NCI-H1417 (cell line): ENCODE measurements around the gene RMRP.
A peak's percentile ranks its signal among the peaks of the same experiment; 100 is the strongest.
"Not testable (repeated sequence)": the region's sequence is repeated elsewhere in the genome, so short reads cannot be mapped to it uniquely, and the experiment has no call there.

Source experiments
- DNase-seq, 3 experiments: peaks; one replicate each; lab custom pipeline; 2025; lab: John Stamatoyannopoulos, UW

Gene RMRP

DNA sequence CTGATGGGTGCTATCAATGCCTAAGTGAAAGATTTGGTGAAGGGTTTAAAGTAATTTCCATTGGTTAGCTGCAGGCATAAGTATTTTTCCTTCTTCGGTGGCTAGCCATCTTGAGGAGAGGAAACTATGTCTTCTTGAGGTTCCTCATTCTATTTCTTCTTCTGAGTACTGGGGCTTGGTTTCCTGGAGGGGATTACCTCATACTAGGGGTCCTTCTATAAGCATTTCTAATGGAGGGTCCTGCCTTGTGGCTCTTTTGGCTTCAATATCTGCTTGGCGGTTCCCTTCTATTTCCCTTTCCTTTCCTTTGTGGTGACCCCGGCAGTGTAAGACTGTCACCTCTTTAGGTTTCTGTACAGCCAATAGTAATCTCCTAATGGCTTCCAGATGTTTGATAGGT is 16.3 kb downstream of the RMRP start:
- not testable (repeated sequence) for DNase-seq

DNA sequence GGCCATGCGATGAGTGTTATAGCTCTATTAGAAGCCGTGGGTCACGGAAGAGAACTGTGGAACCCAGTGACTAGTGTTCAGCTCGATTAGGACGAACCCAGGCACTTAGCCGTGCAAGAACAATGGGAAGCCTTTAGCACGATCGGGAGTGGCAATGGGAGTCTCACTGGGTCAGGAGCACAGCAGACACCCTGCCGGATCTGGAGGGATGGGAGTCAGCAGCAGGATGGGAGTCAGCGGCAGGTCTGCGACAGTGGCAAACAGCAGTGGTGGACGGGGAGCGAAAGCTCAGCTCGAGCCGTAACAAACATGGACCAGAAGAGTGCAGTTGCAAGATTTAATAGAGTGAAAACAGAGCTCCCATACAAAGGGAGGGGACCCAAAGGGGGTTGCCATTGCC is 17.4 kb downstream of the RMRP start:
- not testable (repeated sequence) for DNase-seq

DNA sequence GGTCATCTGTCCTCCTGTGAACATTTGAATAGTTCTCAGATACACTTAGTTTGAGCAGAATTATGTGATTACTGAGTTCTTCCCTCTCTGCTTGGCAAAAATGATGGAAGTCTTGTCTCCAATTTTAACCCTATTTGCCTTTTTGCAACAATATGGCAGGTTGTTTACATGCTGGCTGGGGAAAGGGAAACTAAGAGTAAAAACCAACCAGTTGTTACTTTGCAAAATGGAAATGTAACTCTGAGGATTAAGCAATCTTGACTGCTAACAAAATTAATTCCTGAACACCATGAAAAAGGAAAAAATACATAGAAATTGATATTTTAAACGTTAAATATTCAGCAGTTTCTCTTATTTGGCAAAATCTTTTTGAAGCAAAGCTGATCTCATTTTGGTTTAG is 18.2 kb downstream of the RMRP start:
- DNase-seq, result no peak

DNA sequence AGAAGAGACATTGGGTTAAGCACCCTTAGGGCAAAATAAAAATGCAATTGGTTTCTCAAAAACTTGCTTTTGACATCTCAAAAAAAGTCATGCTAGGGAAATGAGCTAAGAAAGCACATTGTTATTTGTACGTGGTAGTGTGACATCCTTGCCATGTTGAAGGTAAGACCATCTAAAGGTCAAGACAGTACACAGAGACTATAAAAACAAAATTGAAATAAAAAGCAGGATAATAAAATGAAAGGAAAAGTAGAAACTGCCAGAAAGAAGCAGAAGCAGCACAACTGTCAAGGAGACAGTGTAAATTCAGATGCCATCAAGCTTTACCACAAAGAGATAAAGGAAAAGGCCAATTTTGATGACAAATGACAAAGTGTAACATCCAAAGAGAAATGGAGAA is 18.6 kb downstream of the RMRP start:
- not testable (repeated sequence) for DNase-seq

DNA sequence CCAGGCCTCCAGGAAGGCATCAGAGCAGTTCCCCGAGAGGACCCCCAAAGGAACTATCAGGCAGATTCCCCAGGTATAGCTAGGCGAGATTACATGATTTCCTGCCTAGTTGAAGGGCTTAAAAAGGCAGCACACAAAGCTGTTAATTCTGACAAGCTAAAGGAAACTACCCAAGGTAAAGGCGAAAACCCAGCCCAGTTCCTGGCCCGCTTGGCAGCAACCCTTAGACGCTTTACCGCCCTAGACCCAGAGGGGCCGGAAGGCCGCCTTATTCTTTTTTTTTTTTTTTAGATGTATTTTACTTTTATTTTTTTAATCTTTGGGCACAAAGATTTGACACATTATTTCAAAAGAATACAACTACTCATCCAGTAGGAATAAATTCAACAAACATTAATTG is 19.1 kb downstream of the RMRP start:
- not testable (repeated sequence) for DNase-seq

DNA sequence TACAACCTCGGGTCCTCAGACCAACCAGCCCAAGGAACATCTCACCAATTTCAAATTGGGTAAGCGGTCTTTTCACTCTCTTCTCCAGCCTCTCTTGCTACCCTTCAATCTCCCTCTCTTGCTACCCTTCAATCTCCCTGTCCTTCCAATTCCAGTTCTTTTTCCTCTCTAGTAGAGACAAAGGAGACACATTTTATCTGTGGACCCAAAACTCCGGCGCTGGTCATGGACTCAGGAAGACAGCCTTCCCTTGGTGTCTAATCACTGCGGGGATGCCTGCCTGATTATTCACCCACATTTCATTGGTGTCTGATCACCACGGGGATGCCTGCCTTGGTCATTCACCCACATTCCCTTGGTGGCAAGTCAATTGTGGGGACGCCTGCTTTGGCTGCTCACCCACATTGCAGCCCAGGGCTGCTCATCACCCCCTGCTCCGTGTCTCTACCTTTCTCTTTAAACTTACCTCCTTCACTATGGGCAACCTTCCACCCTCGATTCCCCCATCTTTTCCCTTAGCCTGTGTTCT is 20.3 kb downstream of the RMRP start:
- not testable (repeated sequence) for DNase-seq

DNA sequence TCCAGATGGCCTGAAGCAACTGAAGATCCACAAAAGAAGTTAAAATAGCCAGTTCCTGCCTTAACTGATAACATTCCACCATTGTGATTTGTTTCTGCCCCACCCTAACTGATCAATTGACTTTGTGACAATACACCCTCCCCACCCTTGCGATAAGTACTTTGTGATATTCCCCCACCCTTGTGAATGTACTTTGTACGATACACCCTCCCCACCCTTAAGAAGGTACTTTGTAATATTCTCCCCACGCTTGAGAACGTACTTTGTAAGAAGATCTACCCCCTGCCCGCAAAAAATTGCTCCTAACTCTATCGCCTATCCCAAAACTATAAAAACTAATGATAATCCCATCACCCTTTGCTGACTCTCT is 21.0 kb downstream of the RMRP start:
- DNase-seq, result not testable (repeated sequence)

DNA sequence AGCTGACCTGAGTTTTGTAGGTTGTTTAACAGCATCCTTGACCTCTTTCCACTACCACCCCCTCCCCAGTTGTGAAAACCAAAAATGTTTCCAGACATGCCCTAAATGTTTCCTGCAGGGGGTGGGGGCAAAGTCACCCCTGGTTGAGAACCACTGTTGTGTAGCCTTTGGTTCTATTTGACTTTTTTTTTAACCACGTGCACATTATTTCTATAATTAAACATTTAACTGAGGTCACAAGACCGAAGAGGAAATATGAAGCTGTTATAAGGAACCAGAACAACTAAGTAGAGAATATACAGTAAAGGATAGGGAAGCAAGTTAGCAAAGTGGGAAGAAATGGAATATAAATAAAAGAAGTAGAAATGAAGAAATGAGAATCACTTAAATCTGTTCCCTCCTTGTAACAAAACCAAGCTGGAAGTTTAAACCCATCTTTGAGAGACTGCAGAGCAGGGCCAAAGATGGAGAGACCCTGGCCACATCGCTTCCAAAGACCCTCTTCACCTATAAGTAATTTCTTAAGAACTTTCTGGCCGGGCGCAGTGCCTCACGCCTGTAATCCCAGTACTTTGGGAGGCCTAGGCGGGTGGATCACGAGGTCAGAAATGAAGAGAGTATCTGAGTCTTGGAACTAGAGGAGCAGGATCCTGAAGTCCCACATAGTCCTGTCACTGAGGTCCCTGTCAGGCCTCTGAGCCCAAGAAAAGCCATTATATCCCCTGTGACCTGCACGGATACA is 21.5 kb downstream of the RMRP start:
- DNase-seq, result no peak

DNA sequence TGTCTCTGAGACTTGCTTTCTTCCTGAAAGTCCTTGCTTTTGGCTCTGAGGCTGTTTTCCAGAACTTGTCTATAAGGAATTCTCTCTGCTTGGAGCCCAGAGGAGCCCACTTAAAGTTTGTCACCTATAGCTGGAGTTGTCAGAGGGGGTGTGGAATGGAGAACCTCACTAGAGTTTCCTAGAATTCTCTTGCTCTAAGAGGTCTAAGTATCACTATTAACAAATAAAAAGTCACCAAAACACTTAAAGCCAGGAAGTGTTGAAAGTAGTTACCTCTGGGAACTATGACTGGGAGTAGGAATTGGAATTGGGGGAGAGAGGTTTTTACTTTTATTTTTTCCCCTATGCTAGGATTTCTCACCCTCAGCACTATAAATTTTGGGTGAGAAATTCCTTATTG is 22.1 kb downstream of the RMRP start:
- no peak for DNase-seq

DNA sequence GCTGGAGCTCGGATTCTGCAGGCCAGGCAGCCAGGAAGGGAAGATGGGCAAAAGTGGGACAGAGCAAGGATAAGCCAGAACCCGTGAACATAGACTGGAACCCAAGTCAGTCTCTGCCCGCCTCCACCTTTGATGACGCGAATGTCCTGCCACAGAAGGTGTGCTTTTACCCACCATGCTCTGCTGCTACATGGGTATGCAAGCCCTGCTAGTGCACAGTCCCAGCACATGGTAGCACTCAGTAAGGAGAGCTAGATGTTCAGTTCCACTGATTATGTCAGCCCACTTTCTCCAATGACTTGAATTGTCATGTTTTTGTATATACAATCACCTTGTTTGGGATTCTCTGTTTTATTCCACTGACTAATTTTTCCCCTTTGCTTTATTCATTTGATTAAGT is 28.2 kb downstream of the RMRP start:
- no peak for DNase-seq

DNA sequence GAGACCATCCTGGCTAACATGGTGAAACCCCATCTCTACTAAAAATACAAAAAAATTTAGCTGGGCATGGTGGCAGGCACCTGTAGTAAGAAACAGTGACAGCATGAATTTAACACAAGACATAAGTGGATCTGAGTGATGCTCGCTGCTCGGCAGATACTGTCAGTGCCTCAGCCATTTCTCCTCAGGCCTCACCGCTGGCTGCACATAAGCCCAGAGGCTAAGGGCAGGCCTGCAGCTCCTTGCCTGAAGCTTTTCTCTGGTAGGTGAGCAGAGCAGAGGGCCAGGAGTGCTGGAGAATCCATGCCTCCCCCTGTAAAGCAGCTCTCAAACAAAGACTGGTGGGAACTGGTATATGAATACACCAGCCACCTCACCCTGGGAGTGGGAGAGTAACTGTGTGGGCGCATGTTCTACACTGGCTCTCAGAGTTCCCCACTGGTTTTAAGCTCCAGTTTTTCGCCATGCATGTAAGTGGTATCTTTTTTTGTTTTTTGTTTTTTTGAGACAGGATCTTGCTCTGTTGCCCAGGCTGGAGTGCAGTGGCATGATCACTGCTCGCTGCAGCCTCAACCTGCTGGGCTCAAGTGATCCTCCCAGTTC is 29.3 kb downstream of the RMRP start:
- DNase-seq, result no peak

DNA sequence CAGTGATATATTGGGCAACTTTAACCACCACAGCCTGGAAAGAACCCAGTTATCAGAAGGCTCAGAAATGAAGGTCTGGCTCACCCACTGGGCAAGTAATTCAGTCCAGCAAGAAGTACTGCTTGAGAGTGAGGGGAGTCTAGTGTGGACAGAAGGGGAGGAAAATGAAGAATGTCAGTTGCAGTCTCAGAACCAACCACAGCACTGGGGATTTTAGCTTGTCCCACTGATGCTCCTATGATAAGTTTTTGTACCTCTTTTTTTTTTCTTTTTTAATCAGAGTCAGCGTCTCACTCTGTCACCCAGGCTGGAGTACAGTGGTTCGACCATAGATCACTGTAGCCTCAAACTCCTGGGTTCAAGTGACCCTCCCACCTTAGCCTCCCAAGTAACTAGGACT is 30.2 kb downstream of the RMRP start:
- DNase-seq, result no peak

DNA sequence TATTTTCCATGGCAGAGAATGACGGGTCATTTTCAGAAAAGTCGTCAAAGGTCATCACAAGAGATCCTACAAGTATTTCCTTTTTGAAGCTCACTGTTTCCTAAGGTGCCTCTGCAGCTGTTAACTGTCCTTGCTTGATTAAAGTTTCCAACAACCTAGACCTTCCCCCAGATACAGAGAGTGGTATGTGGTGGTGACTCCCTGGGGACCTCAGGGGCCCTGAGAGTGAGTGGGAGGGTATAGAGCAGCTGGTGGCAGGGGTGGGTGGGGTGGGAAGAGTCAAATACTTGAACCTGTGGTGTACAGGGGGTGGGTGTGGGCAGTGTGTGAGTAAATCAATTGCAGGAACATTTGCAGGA is 38.0 kb downstream of the RMRP start:
- DNase-seq, result no peak

DNA sequence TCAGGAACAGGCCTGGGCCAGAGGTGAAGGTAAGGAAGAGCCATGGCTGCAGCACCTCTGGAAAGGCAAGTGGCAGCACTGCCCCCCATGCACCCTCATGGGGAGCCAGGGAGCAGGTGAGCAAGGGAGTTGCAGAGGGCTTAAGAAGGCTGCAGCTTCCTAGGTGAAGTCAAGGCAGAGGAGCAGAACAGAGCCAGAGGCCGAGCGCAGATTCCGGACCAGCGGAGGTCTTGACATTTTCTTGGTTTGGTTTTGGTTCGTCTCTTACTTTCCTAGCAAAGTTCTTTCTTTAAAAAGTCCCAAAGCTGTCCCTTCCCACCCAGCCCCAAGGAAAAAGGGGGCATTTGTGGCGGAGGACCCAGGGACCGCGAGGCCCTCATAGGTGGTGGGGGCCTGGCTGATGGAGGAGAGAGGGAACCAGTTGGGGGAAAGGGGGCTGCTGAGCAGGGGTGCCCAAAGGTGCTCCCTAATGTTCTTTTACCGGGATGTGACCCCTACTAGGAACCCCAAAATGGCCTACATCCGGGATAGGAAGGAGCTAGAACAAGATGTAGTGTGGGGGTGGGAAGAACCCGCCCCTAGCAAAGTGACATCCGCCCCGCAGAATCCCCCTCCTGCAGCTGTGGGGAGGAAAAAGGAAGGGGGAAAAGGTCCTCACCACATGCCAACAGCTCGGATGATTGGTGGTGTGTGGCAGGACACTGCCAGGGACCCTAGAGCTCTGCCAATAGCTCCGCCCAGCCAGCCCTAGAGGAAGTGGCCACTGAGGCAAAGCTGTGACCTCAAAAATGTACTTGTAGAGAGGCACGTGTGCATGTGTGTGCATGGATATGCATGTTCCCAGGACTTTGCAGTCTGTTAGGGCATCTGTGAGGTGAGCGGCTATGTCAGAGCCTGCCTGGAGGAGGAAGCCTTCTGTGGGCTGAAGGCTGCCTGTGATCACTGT is 38.7 kb downstream of the RMRP start:
- DNase-seq, result no peak

DNA sequence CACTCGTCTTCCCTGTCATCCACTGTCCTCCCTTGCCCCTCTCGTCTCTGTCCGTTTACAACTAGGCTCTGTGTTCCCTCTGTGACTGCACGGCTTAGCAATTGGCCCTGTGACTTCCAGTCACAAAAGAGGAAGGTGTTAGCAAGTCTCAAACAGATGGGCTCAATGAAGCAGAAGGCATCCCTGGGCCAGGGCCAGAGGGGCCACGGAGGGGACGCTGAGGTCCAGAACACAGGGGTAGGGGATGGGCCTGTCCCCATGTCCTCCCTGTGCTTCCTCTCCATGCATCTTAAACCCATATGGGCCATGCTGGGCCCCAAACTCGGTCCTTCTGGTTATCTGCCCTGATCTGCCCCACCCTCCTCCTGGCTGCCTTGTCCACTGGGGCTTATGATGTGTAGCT is 39.5 kb downstream of the RMRP start, which contains the start of gene CD72:
Gene CD72 (minus strand): TSS at position 89 of the 403 bp plus-strand sequence. CDS start 110 bp downstream, outside the sequence.
- no peak for DNase-seq

DNA sequence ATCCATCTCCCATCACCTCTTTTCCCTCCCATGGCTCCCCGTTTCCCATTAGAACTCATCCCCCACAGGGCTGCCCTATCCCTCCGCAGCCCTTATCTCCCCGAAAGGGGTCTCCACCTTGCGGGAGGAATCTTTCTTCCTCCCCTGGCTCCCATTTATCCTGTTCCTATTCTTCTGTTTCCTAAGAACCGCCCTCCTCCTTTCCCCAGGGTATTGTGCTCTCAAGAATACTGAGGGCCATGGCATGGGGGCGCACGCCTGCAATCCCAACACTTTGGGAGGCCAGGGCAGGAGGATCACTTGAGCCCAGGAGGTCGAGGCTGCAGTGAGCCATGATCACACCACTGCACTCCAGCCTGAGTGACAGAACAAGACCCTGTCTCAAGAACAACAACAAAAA is 40.3 kb downstream of the RMRP start:
- no peak for DNase-seq

DNA sequence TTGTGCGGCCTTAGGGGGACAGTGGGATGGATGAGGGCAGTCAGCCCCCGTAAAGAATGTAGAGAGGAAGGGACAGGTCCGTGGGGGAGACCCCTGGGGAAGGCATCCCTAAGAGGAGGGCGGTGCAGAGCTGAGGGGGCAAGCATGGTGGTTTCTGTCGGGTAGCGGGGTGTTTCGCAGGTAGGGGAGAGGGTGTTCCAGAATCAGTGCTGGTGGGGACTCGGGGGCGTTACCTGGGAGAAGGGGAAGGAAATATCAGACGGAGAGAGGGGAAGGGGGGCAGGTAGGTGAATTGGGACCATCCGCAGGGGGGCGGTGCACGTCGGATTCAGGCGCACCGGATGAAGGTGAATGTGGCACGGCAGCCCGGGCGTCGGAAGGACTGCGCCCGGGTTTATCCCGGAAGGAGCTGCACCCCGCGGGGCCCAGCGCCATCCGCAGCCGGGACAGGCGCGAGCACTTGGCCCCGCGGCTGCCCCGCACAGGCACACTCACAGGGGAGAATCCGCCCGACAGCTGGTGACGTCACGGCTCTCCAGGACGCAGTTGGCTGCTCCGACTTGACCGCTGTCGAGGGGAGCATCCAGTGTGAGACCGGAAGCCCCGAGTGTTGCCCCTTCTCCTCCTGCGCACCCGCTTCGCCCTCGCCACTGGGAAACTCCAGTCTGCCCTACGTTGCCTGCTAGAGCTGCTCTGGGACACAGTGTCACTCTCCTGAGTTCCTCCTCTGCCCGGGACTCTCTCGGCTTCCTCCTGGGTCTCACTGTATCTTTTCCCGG is 40.9 kb downstream of the RMRP start:
- peak in 1 of 3 experiments; percentile 4 for DNase-seq

DNA sequence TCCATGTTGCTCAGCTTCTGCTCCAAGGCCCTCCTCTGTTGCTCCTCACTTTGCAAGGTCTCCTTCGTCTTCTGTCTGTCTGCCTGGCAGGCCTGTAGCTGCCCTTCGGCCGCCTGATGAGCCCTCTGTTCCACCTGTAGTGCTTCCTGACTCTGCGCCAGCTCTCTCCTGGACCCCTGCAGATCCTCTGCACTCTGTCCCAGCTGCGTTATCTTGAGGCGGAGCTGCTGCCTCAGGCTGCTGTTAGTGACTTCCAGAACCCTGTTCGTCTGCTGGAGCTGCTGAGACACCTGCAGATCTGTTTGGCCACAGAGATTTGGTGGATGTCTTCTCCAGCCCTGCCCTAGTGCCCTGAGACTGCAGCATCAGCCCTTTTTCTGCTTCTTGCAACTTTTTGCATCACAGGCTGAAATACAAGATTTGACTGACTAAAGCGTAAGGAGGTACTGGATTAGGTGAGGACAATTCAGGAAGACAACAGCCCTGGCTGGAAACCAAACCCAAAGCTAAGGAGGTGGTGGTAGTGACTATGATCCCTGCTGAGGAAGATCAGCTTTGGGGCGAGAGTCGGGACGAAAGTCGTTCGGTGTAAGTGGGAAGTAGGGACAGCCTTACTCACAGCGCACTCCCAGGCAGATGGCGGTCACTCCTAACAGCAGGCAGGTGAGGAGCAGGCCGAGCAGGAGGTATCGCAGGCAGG is 41.7 kb downstream of the RMRP start:
- peak in 1 of 3 experiments; percentile 28 for DNase-seq

DNA sequence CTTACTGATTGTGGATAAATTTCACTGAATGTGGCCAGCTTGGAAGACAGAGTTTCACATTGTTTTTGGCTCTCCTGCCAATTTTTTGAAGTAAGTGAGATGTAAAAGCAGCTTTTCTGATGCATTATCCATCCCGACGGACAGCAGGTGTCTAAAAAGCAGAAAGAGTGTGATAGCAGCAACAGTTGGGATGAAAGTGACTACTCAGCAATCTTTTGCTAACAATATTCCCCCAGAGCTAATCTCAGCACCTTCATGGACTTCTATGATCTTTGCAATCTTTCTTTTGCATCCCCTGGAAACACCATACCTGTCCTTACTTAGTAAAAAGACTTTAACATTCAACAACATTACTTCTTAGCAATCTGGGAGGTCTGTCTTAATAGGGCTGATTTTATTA is 45.0 kb downstream of the RMRP start:
- DNase-seq, result no peak

DNA sequence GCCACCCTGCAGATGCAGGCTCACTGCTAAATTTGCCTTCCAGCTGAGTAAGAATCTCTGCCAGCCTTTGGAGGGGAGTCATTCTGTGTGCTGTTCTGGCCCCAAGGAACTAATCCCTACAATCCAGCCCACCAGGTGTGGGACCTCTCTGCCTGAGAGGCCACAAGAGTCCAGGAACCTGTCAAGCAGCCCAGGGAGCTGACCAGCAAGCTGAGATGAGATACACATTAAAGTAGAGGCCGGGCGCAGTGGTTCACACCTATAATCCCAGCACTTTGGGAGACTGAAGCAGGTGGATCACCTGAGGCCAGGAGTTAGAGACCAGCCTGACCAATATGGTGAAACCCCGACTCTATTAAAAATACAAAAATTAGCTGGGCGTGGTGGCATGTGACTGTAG is 45.8 kb downstream of the RMRP start:
- DNase-seq, result not testable (repeated sequence)

DNA sequence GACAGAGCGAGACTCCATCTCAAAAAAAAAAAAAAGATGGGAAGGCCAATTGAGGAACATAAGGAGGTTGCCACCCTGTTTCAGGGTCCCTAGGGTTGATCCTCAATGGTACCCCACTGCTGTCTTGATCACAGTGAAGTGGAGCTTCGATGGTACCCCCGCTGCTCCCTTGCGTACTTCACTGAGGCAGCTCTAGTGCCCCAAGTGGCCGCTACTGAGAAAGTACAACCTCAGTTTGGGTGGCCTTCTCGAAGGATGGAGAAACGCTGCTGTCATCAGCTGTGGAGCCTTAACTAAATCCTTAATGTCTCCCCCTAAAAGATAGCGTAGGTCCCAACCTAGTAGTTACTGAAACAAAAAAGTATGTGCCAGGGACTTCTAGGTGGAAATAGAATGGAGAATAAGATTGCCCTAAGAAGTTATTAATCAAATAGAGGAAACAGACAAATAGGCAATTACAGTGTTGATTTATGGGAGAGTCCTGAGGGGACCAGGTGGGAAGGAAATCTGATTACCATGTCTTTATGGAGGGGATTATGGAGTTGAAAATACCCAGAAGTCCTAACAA is 46.5 kb downstream of the RMRP start:
- DNase-seq, result peak in 2 of 3 experiments; percentile 7 to 21
